Measurements from ENCODE around the gene MBNL1. TPM values are rescaled to one million over a fixed set of nuclear protein-coding genes. Genes with fewer than 3 reads are reported as not detected.

The MBNL1 gene
- total and polyA plus RNA-seq, 4 donors = 17.1 to 110 (median 62.3) TPM

- Histone ChIP-seq H3K4me1 (ENCODE audit: control insufficient read depth in 4 of 4, insufficient read depth in 4 of 4, low read length in 3 of 4) (peaks cover 0 to 3% (median 2%) of the 10 kb centered on the region in 4 donors), H3K27ac (ENCODE audit: low read depth in 1 of 2, low read length in 2 of 2) (no peak overlapping the region)
- TF ChIP-seq ZBTB33 (IDR thresholded peaks at IDR 0.05) (no peak), YY1 (IDR thresholded peaks at IDR 0.05) (no peak), HNF4G (IDR thresholded peaks at IDR 0.05) (no peak), EGR1 (IDR thresholded peaks at IDR 0.05; ENCODE audit: low read depth in 2 of 2) (no peak), RXRA (IDR thresholded peaks at IDR 0.05) (no peak), CTCF (IDR thresholded peaks at IDR 0.05; ENCODE audit: low read depth, low read length, missing input control) (no peak), HNF4A (conservative IDR thresholded peaks at IDR 0.05) (no peak), JUND (IDR thresholded peaks at IDR 0.05) (no peak), ATF3 (IDR thresholded peaks at IDR 0.05) (no peak), FOXA1 (IDR thresholded peaks at IDR 0.05) (no peak), RAD21 (IDR thresholded peaks at IDR 0.05) (no peak), TAF1 (conservative IDR thresholded peaks at IDR 0.05) (no peak), NR2F2 (IDR thresholded peaks at IDR 0.05) (no peak), SP1 (IDR thresholded peaks at IDR 0.05) (no peak), MAX (IDR thresholded peaks at IDR 0.05) (no peak), FOXA2 (IDR thresholded peaks at IDR 0.05) (no peak), GABPA (IDR thresholded peaks at IDR 0.05 in 1 of 2, conservative IDR thresholded peaks at IDR 0.05 in 1 of 2) (no peak), REST (IDR thresholded peaks at IDR 0.05) (no peak)
Observed at GRCh38 chr3:152394246-152394645, 125.5 kb downstream of the MBNL1 start.

More at GRCh38 chr3:152394246-152394645, 125.5 kb downstream of the MBNL1 start:
- WGBS = 82% methylated on average over 1 of the region's 1 CpG
- Histone ChIP-seq H3K9ac (ENCODE audit: low read depth in 1 of 2, low read length in 2 of 2) (no peak overlapping the region), H3K4me3 (ENCODE audit: low read depth in 1 of 3, low read length in 3 of 3) (no peak overlapping the region), H3K36me3 (ENCODE audit: control insufficient read depth in 4 of 4, insufficient read depth in 3 of 4, low read depth in 1 of 4, low read length in 3 of 4) (no peaks in the 10 kb centered on the region), H3K27me3 (ENCODE audit: control insufficient read depth in 4 of 4, insufficient read depth in 4 of 4, low read length in 3 of 4) (no peaks in the 10 kb centered on the region), H3K9me3 (ENCODE audit: control insufficient read depth in 4 of 4, low read length in 3 of 4) (no peaks in the 10 kb centered on the region)
- no peak for DNase-seq (ENCODE audit: low spot score)

Measured in liver (tissue), 9 donors.